H1 (cell line): Measurements from ENCODE around the gene RAB22A. TPM values are rescaled to one million over a fixed set of nuclear protein-coding genes. Genes with fewer than 3 reads are reported as not detected.

Source experiments
- CTCF ChIA-PET: fragments of 300-600 bp; sonication (Branson Sonifier 250); formaldehyde crosslinking; loops from one replicate; lab custom pipeline; 2021; ENCODE audit not compliant: partially characterized antibody; lab: Charles Lee
- POLR2A ChIA-PET: fragments of 300-600 bp; sonication (Branson Sonifier 250); formaldehyde crosslinking; loops from one replicate; lab custom pipeline; 2021; ENCODE audit warnings: inconsistent platforms; ENCODE audit not compliant: partially characterized antibody; lab: Charles Lee
- DNase-seq, 2 experiments: peaks; one replicate each; pipeline versions ENCODE4 v3.0.0 to v3.0.0-alpha.2; 2010 to 2022; ENCODE audit warnings: low spot score in 2 of 2, low read depth in 1 of 2, mixed read lengths in 1 of 2
- FAIRE-seq: peaks from 2 replicates; lab custom pipeline; 2011; peaks lifted over from hg19 to GRCh38; lab: Jason Lieb, UNC
- H2AFZ ChIP-seq: 2 replicates; pipeline ENCODE4 v1.8.1; 2012; ENCODE audit warnings: low read length, inconsistent platforms
- H2AK5ac ChIP-seq: 2 replicates; pipeline ENCODE4 v1.6.1; 2013; ENCODE audit warnings: low read depth, low read length
- H2BK120ac ChIP-seq: replicated peaks from 2 replicates; pipeline ENCODE3; 2013; ENCODE audit warnings: low read depth, low read length, inconsistent platforms
- H2BK12ac ChIP-seq: 2 replicates; pipeline ENCODE4 v1.6.1; 2013; ENCODE audit warnings: low read depth, low read length
- H2BK15ac ChIP-seq: 2 replicates; pipeline ENCODE4 v1.6.1; 2013; ENCODE audit warnings: low read length
- H2BK20ac ChIP-seq: 2 replicates; pipeline ENCODE4 v1.6.1; 2013; ENCODE audit warnings: low read length
- H2BK5ac ChIP-seq: 2 replicates; pipeline ENCODE4 v1.6.1; 2013; ENCODE audit warnings: low read depth, low read length
- H3K14ac ChIP-seq: 2 replicates; pipeline ENCODE4 v1.6.1; 2013; ENCODE audit warnings: inconsistent platforms; ENCODE audit not compliant: insufficient read length
- H3K18ac ChIP-seq: 2 replicates; pipeline ENCODE4 v1.6.1; 2013; ENCODE audit warnings: low read length; ENCODE audit errors: extremely low read depth
- H3K23ac ChIP-seq: 2 replicates; pipeline ENCODE4 v1.6.1; 2013; ENCODE audit warnings: inconsistent platforms; ENCODE audit not compliant: insufficient read length
- H3K23me2 ChIP-seq: 2 replicates; pipeline ENCODE4 v1.6.1; 2013; ENCODE audit warnings: low read depth, low read length
- H3K27ac ChIP-seq: 2 replicates; pipeline ENCODE4 v1.6.1; 2011; ENCODE audit warnings: low read depth, low read length, inconsistent platforms
- H3K27me3 ChIP-seq, 4 experiments: replicated peaks in 1 of 4; 1 replicate in 1 of 4; 2 replicates in 3 of 4; pipeline versions ENCODE4 v1.6.1 to v1.8.1; 2011 to 2013; ENCODE audit warnings: low read length in 3 of 4, mild to moderate bottlenecking in 3 of 4, inconsistent platforms in 2 of 4, mixed read lengths in 2 of 4, moderate library complexity in 1 of 4; ENCODE audit not compliant: control insufficient read depth in 3 of 4, insufficient read depth in 3 of 4; ENCODE audit errors: extremely low read depth in 1 of 4
- H3K36me3 ChIP-seq, 4 experiments: 2 replicates each; pipeline versions ENCODE4 v1.6.1 to v1.8.1; 2011 to 2013; ENCODE audit warnings: mild to moderate bottlenecking in 4 of 4, low read length in 3 of 4, moderate library complexity in 2 of 4, control low read depth in 1 of 4, inconsistent platforms in 1 of 4; ENCODE audit not compliant: insufficient read depth in 4 of 4, control insufficient read depth in 2 of 4
- H3K4ac ChIP-seq: replicated peaks from 2 replicates; pipeline ENCODE3; 2013; ENCODE audit warnings: low read length, low read depth, mixed read lengths, inconsistent platforms; ENCODE audit not compliant: insufficient read length
- H3K4me1 ChIP-seq, 4 experiments: replicated peaks in 1 of 4; 1 replicate in 1 of 4; 2 replicates in 3 of 4; pipeline versions ENCODE4 v1.6.1 to v1.8.1; 2011 to 2013; ENCODE audit warnings: low read length in 3 of 4, inconsistent platforms in 2 of 4, mixed read lengths in 1 of 4; ENCODE audit not compliant: insufficient read depth in 4 of 4, control insufficient read depth in 3 of 4
- H3K4me2 ChIP-seq, 2 experiments: 2 replicates each; pipeline versions ENCODE4 v1.6.1 to v1.8.1; 2011 to 2013; ENCODE audit warnings: low read depth in 2 of 2, low read length in 2 of 2, control low read depth in 1 of 2, inconsistent platforms in 1 of 2, mild to moderate bottlenecking in 1 of 2; ENCODE audit not compliant: insufficient read depth in 1 of 2
- H3K4me3 ChIP-seq, 4 experiments: fragments of 200-600, 300-600 bp in 1 of 4; sonication (generic), shearing (Covaris generic), sonication (Bioruptor Twin) in 1 of 4; 2 replicates each; pipeline versions ENCODE4 v1.5.1 to v1.8.1; 2011 to 2016; ENCODE audit warnings: low read length in 4 of 4, low read depth in 3 of 4, control low read depth in 2 of 4, inconsistent platforms in 2 of 4, mild to moderate bottlenecking in 2 of 4, mixed read lengths in 1 of 4, moderate library complexity in 1 of 4; ENCODE audit not compliant: insufficient read depth in 2 of 4; ENCODE audit errors: extremely low read depth in 1 of 4
- H3K56ac ChIP-seq: replicated peaks from 2 replicates; pipeline ENCODE3; 2013; ENCODE audit warnings: low read depth, mild to moderate bottlenecking, mixed read lengths, low read length, inconsistent platforms; ENCODE audit not compliant: insufficient read length
- H3K79me1 ChIP-seq: 2 replicates; pipeline ENCODE4 v1.6.1; 2013; ENCODE audit warnings: low read depth, low read length, control low read depth
- H3K79me2 ChIP-seq, 2 experiments: 2 replicates each; pipeline versions ENCODE4 v1.6.1 to v1.8.1; 2012 to 2013; ENCODE audit warnings: low read length in 2 of 2, mild to moderate bottlenecking in 2 of 2, inconsistent platforms in 1 of 2; ENCODE audit not compliant: insufficient read depth in 2 of 2, control insufficient read depth in 1 of 2
- H3K9ac ChIP-seq, 4 experiments: replicated peaks in 1 of 4; 1 replicate in 1 of 4; 2 replicates in 3 of 4; pipeline versions ENCODE4 v1.6.1 to v1.8.1; 2011 to 2013; ENCODE audit warnings: low read depth in 3 of 4, low read length in 3 of 4, control low read depth in 2 of 4, mild to moderate bottlenecking in 2 of 4, moderate library complexity in 2 of 4, inconsistent platforms in 1 of 4; ENCODE audit errors: extremely low read depth in 1 of 4
- H3K9me3 ChIP-seq, 2 experiments: 2 replicates each; pipeline versions ENCODE4 v1.6.1 to v1.8.1; 2012 to 2013; ENCODE audit warnings: mild to moderate bottlenecking in 2 of 2, moderate library complexity in 2 of 2, control low read depth in 1 of 2, inconsistent platforms in 1 of 2, low read depth in 1 of 2, low read length in 1 of 2, mixed read lengths in 1 of 2; ENCODE audit not compliant: insufficient read depth in 2 of 2
- H4K20me1 ChIP-seq, 2 experiments: replicated peaks in 1 of 2; 2 replicates each; pipeline versions ENCODE3 to v1.8.1; 2011 to 2013; ENCODE audit warnings: inconsistent platforms in 2 of 2, low read length in 2 of 2, mild to moderate bottlenecking in 1 of 2; ENCODE audit not compliant: insufficient read depth in 2 of 2, control insufficient read depth in 1 of 2
- H4K5ac ChIP-seq: 2 replicates; pipeline ENCODE4 v1.6.1; 2013; ENCODE audit warnings: low read length, low read depth, mixed read lengths, inconsistent platforms; ENCODE audit not compliant: insufficient read length
- H4K8ac ChIP-seq: 2 replicates; pipeline ENCODE4 v1.8.0; 2013; ENCODE audit warnings: mild to moderate bottlenecking, moderate library complexity, low read length, inconsistent platforms; ENCODE audit not compliant: insufficient read depth; ENCODE audit errors: extremely low read depth
- H4K91ac ChIP-seq: replicated peaks from 2 replicates; pipeline ENCODE3; 2013; ENCODE audit warnings: low read length, mixed read lengths, inconsistent platforms; ENCODE audit not compliant: insufficient read length
- CBX5 ChIP-seq: fragments of 300-800, 300-1000 bp; sonication (generic); IDR thresholded peaks from 2 replicates; pipeline ENCODE4 v1.7.1; 2016; ENCODE audit warnings: antibody characterized with exemption, low read length, low read depth
- GABPA ChIP-seq: IDR thresholded peaks from 2 replicates; pipeline ENCODE4 v1.6.1; 2011; ENCODE audit warnings: mild to moderate bottlenecking, low read length, moderate library complexity, borderline replicate concordance; ENCODE audit not compliant: insufficient read depth
- GTF2F1 ChIP-seq: IDR thresholded peaks from 2 replicates; pipeline ENCODE4 v1.6.1; 2012; ENCODE audit warnings: low read depth, low read length, improper control_type of control experiment, borderline replicate concordance
- HDAC2 ChIP-seq, 2 experiments: fragments of 300-600 bp in 1 of 2; sonication (generic) in 1 of 2; IDR thresholded peaks; 2 replicates each; pipeline ENCODE4 v1.6.1; 2011 to 2012; ENCODE audit warnings: low read depth in 2 of 2, low read length in 2 of 2, mild to moderate bottlenecking in 2 of 2, moderate library complexity in 2 of 2, borderline replicate concordance in 1 of 2, inconsistent platforms in 1 of 2
- HDAC6 ChIP-seq: IDR thresholded peaks from one replicate; pipeline ENCODE4 v1.7.1; 2012; ENCODE audit warnings: low read depth, mild to moderate bottlenecking, inconsistent platforms, low read length, moderate library complexity
- PHF8 ChIP-seq: fragments of 200-600 bp; sonication (generic); conservative IDR thresholded peaks from 2 replicates; pipeline ENCODE4 v1.7.1; 2012; ENCODE audit warnings: low read depth, mild to moderate bottlenecking, inconsistent platforms, low read length, moderate library complexity
- POLR2A ChIP-seq, 2 experiments: IDR thresholded peaks; 1 replicate in 1 of 2; 2 replicates in 1 of 2; pipeline ENCODE4 v1.6.1; 2011; ENCODE audit warnings: low read depth in 2 of 2, low read length in 2 of 2, mild to moderate bottlenecking in 2 of 2; ENCODE audit errors: control extremely low read depth in 1 of 2
- POLR2AphosphoS5 ChIP-seq: IDR thresholded peaks from 2 replicates; pipeline ENCODE4 v1.6.1; 2011; ENCODE audit warnings: low read depth, low read length
- RBBP5 ChIP-seq: IDR thresholded peaks from 2 replicates; pipeline ENCODE4 v1.7.1; 2012; ENCODE audit warnings: low read depth, mild to moderate bottlenecking, inconsistent platforms, low read length, moderate library complexity, borderline replicate concordance
- RFX5 ChIP-seq: IDR thresholded peaks from 2 replicates; pipeline ENCODE4 v1.6.1; 2011; ENCODE audit warnings: low read depth, low read length, improper control_type of control experiment, borderline replicate concordance
- SIRT6 ChIP-seq: IDR thresholded peaks from one replicate; pipeline ENCODE4 v1.7.1; 2012; ENCODE audit warnings: low read length, inconsistent platforms
- SP1 ChIP-seq: IDR thresholded peaks from 2 replicates; pipeline ENCODE4 v1.6.1; 2011; ENCODE audit warnings: low read depth, low read length
- SRF ChIP-seq: IDR thresholded peaks from 2 replicates; pipeline ENCODE4 v1.6.1; 2011; ENCODE audit warnings: mild to moderate bottlenecking, low read depth, low read length, moderate library complexity
- polyA plus RNA-seq, 7 experiments: library from polyadenylated mRNA; depleted of rRNA in 3 of 7; stranded (reverse) in 5 of 7; unstranded in 2 of 7; fragments of >200 nt in 5 of 7; fragments of 200-250 nt in 2 of 7; gene quantifications; 1 replicate in 5 of 7; 2 replicates in 1 of 7; 4 replicates in 1 of 7; pipeline versions ENCODE4 v1.2.1 to v1.2.3, GENCODE V29; 2011 to 2013; ENCODE audit warnings: missing spikeins in 2 of 7, mixed read lengths in 2 of 7
- total RNA-seq: library from RNA; stranded (reverse); fragmentation: NEBNext Ultra II Directional; extraction: Animal tissue kit (Norgen Biotek cat#: 25700); gene quantifications from 2 replicates; pipeline ENCODE4 v1.2.1, GENCODE V29; 2021
- TF ChIP-seq, protein P1 (sequence below): IDR thresholded peaks from 2 replicates; pipeline ENCODE4 v1.6.1; 2012; ENCODE audit warnings: inconsistent platforms
- TF ChIP-seq, protein P2 (sequence below): IDR thresholded peaks from 2 replicates; pipeline ENCODE4 v1.6.1; 2011; ENCODE audit warnings: low read depth, mild to moderate bottlenecking, low read length; ENCODE audit not compliant: insufficient read depth

Gene RAB22A
- total and polyA plus RNA-seq, 2 of the 8 experiments (the other 6 are each of a cell fraction or from before 2014, with no cell fraction given): 3.1 to 6.6 TPM

DNA sequence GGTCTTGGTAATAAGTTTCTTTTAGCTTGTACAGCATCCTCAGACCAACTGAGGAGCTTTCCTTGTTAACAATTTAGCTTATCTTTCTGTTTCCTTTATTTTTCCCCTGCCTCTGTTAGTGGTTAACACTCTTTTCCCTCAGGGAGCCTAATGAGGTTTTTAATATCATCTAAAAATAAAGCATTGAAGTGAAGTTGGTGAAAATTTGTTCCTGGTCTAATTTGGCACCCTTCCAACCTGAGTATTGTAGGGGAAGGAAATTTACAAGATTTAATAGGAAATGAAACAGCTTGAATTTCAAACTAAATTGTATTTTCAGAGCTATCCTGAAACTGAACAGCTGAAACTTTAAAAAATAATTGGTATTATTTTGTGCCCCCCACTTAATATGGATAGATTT, 51.4 kb downstream of the RAB22A start:
- DNase-seq (no peak), FAIRE-seq (no peak)
- no peak overlapping the region for H2BK20ac ChIP-seq
- CTCF ChIA-PET: interaction anchor here (0.9 to 5.4 kb wide), 10 partner anchors 13 to 127 kb away, joined by 3 to 20 read pairs (median 5); no protein-coding TSS in a partner anchor
- H3K79me2 ChIP-seq: no peaks in the 10 kb centered on the region
- H2AK5ac ChIP-seq: no peak overlapping the region
- H3K23me2 ChIP-seq: no peaks in the 10 kb centered on the region
- no peak overlapping the region for H3K9ac ChIP-seq
- H3K27ac ChIP-seq: no peak overlapping the region
- POLR2A ChIA-PET: interaction anchor here (1.1 to 1.6 kb wide), 2 partner anchors 51 to 113 kb away, joined by 3 read pairs; partner anchors contain the start of gene RAB22A
- H4K91ac ChIP-seq: no peak overlapping the region
- H2AFZ ChIP-seq: no peak overlapping the region
- no peak overlapping the region for H3K56ac ChIP-seq
- no peak overlapping the region for H2BK5ac ChIP-seq
- H2BK120ac ChIP-seq: no peak overlapping the region
- H4K20me1 ChIP-seq: no peaks in the 10 kb centered on the region
- no peak overlapping the region for H3K4me2 ChIP-seq
- H3K9me3 ChIP-seq: no peaks in the 10 kb centered on the region
- H3K4me1 ChIP-seq: no peaks in the 10 kb centered on the region
- no peak overlapping the region for H3K23ac ChIP-seq
- peaks cover 0 to 10% (median 2%) of the 10 kb centered on the region in 4 experiments; a peak in 5 of 8 replicates for H3K36me3 ChIP-seq
- H2BK15ac ChIP-seq: no peak overlapping the region
- H3K14ac ChIP-seq: no peak overlapping the region
- H4K8ac ChIP-seq: no peak overlapping the region
- H3K4ac ChIP-seq: no peak overlapping the region
- no peaks in the 10 kb centered on the region; a peak in 1 of 7 replicates for H3K27me3 ChIP-seq
- H3K4me3 ChIP-seq: no peak overlapping the region
- H3K18ac ChIP-seq: no peak overlapping the region
- no peaks in the 10 kb centered on the region for H3K79me1 ChIP-seq
- no peak overlapping the region for H2BK12ac ChIP-seq
- no peak overlapping the region for H4K5ac ChIP-seq
- TF ChIP-seq GABPA: no peak
- TF ChIP-seq PHF8: no peak
- no peak for TF ChIP-seq RBBP5
- TF ChIP-seq HDAC2 (IDR thresholded peaks at IDR 0.05; ENCODE audit: borderline replicate concordance in 1 of 2, low read depth in 2 of 2, low read length in 2 of 2): no peak
- TF ChIP-seq SIRT6: no peak
- no peak for TF ChIP-seq POLR2AphosphoS5
- TF ChIP-seq SRF: no peak
- no peak for TF ChIP-seq CBX5
- TF ChIP-seq POLR2A (IDR thresholded peaks at IDR 0.05; ENCODE audit: control extremely low read depth in 1 of 2, low read depth in 2 of 2, low read length in 2 of 2): no peak
- TF ChIP-seq RFX5: no peak
- no peak for TF ChIP-seq GTF2F1
- TF ChIP-seq, protein P1, sequence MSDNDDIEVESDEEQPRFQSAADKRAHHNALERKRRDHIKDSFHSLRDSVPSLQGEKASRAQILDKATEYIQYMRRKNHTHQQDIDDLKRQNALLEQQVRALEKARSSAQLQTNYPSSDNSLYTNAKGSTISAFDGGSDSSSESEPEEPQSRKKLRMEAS: no peak
- TF ChIP-seq HDAC6: no peak
- no peak for TF ChIP-seq SP1
- TF ChIP-seq, protein P2, sequence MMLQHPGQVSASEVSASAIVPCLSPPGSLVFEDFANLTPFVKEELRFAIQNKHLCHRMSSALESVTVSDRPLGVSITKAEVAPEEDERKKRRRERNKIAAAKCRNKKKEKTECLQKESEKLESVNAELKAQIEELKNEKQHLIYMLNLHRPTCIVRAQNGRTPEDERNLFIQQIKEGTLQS: no peak
